IPS DF 6.9 (cell line): ENCODE data around the gene NECTIN4.
"Not testable (repeated sequence)": the region's sequence is repeated elsewhere in the genome, so short reads cannot be mapped to it uniquely, and the experiment has no call there.

Experiments
- DNase-seq: peaks from one replicate; pipeline ENCODE4 v3.0.0-alpha.2; 2013; ENCODE audit warnings: low read depth, low spot score
- H3K27ac ChIP-seq: one replicate; pipeline ENCODE4 v1.5.1; 2013; ENCODE audit warnings: low read length, control low read depth
- H3K27me3 ChIP-seq: 2 replicates; pipeline ENCODE4 v1.6.1; 2013; ENCODE audit warnings: mild to moderate bottlenecking, low read length; ENCODE audit not compliant: control insufficient read depth, insufficient read depth
- H3K36me3 ChIP-seq: 2 replicates; pipeline ENCODE4 v1.6.1; 2013; ENCODE audit warnings: low read length; ENCODE audit not compliant: control insufficient read depth, insufficient read depth
- H3K4me1 ChIP-seq: 2 replicates; pipeline ENCODE4 v1.6.1; 2013; ENCODE audit warnings: low read length; ENCODE audit not compliant: control insufficient read depth, insufficient read depth
- H3K4me3 ChIP-seq: 2 replicates; pipeline ENCODE4 v1.5.1; 2013; ENCODE audit warnings: mild to moderate bottlenecking, low read length
- H3K9me3 ChIP-seq: 2 replicates; pipeline ENCODE4 v1.6.1; 2013; ENCODE audit warnings: low read length, inconsistent platforms; ENCODE audit not compliant: control insufficient read depth, insufficient read depth
- WGBS: extraction: QIAGEN DNeasy Blood & Tissue Kit; methylation state at CpG from one replicate; pipeline ENCODE4 v1.1.7; 2013; ENCODE audit warnings: mixed read lengths, missing lambda C conversion rate; ENCODE audit not compliant: insufficient read length, insufficient coverage; 5-methylcytosine and 5-hydroxymethylcytosine counted together

Gene NECTIN4

GRCh38 chr1:161026954-161027353, 62.4 kb downstream of the NECTIN4 start:
- not testable (repeated sequence) for H3K27ac ChIP-seq, H3K4me1 ChIP-seq, DNase-seq, H3K9me3 ChIP-seq, H3K4me3 ChIP-seq, H3K27me3 ChIP-seq, H3K36me3 ChIP-seq
- WGBS = no CpG with 5 or more reads among the region's 1 CpG

GRCh38 chr1:161022432-161022831, 66.9 kb downstream of the NECTIN4 start:
- H3K4me3 ChIP-seq, H3K4me1 ChIP-seq, H3K9me3 ChIP-seq, DNase-seq, H3K36me3 ChIP-seq, H3K27me3 ChIP-seq, H3K27ac ChIP-seq: not testable (repeated sequence)
- no CpG with 5 or more reads among the region's 12 CpGs for WGBS

GRCh38 chr1:161021970-161022353, 67.4 kb downstream of the NECTIN4 start:
- no peaks in the 10 kb centered on the region for H3K27me3 ChIP-seq
- no peak for DNase-seq
- no peak overlapping the region for H3K27ac ChIP-seq
- no peak overlapping the region; the same call in 1 of the 2 replicates for H3K4me3 ChIP-seq
- H3K9me3 ChIP-seq = no peaks in the 10 kb centered on the region
- no peaks in the 10 kb centered on the region for H3K36me3 ChIP-seq
- H3K4me1 ChIP-seq = peaks cover 3% of the 10 kb centered on the region
- no CpG with 5 or more reads among the region's 2 CpGs for WGBS

GRCh38 chr1:161021165-161021969, 68.0 kb downstream of the NECTIN4 start:
- Histone ChIP-seq H3K4me1 (peaks cover 3% of the 10 kb centered on the region), H3K27ac (no peak overlapping the region), H3K4me3 (peak overlapping the region; percentile 74; the same call in 1 of the 2 replicates), H3K9me3 (no peaks in the 10 kb centered on the region), H3K36me3 (no peaks in the 10 kb centered on the region), H3K27me3 (no peaks in the 10 kb centered on the region)
- peak; percentile 100 for DNase-seq
- WGBS = no CpG with 5 or more reads among the region's 34 CpGs
